Tongue (tissue), 2 donors: ENCODE data around the gene CDC45. TPM values are rescaled to one million over a fixed set of nuclear protein-coding genes. Genes with fewer than 3 reads are reported as not detected.

Experiments
- DNase-seq: peaks from one replicate; pipeline ENCODE4 v3.0.0-alpha.2; 2015
- total RNA-seq: library from RNA; depleted of rRNA; stranded (reverse); fragments of >200 nt; gene quantifications from one replicate; pipeline ENCODE4 v1.2.3, GENCODE V29; 2014

The CDC45 gene
- total RNA-seq, 1 donor from 2014 or later, result 6.3 TPM

DNA sequence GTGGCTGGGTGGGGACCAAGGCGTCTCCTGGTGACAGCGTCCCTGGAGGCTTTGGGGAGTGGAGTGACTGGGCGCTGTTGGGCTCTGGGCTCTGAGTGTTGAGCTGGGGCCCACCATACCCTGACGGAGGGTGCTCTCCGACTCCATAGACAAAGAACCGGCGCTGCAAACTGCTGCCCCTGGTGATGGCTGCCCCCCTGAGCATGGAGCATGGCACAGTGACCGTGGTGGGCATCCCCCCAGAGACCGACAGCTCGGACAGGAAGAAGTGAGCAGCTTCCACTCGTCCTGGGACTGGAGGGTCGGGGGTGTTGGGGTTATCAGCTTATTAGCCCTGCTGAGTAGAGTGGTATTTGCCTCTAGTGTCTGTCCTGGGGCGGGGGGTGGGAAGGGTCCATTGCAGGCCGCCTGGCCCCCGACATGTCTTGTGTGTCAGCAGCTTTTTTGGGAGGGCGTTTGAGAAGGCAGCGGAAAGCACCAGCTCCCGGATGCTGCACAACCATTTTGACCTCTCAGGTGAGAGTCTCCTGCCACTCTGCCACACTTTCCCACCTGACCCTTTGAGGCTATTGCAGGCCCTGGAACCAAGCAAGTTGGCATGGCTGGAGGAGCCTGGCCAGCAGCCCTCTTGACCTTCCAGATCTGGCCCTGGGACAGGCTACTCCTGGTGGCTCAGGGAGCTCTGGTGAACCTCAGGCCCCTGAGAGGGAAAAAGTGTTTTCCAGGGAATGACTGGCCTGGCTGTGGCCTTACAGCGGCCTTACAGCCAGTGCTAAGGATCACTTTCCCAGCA lies 36.9 kb downstream of the CDC45 start:
- DNase-seq, result no peak

DNA sequence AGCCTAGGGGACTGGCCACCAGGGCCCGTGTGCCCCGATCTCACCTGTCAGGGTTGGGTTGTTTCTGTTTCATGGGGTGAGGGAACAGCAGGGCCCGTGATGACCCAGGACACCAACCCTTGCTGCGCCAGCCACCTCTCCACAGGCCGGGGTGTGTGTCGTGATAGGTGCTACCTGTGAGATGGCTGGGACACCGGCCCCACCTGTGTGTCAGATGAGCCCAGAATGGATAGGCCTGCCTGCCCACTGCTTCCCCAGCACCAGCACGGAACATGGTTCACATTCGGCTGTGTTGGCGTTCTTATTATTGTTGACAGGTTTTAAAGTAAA lies 37.4 kb downstream of the CDC45 start:
- DNase-seq, result no peak

DNA sequence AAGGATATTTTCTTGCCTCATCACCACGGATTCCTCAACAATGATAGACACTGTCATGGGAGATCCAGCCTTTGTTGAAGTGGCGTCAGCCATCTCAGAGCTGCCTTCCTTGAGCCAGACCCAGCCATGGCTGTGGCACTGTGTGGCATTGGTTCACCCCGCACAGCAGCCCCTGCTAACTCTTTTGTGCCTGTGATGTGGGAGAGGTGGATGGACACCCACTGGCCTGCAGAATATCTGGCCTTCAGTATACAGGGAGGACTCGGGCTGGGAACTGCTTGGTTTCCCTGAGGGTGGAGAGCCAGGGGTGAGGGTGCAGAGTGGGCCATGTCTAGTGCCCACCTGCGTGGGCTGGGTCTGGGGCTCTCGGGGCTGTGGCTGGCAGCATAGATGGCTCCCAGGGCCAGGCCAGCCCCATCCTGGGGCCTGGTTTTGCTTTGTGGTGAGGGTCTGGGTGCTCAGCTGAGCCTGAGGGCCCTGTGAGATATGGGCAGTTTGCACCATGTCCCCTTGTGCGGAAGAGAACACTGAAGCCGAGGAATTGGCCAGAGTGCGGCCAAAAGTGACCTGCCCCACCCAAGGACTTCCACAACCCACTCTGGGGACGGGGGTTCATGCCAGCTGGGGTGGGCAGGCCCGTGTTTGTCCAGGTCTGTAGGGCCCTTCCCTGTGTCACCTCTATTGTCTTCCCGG lies 38.3 kb downstream of the CDC45 start:
- DNase-seq, result no peak

GRCh38 chr22:19518635-19519034 lies 38.9 kb downstream of the CDC45 start:
- no peak for DNase-seq

DNA sequence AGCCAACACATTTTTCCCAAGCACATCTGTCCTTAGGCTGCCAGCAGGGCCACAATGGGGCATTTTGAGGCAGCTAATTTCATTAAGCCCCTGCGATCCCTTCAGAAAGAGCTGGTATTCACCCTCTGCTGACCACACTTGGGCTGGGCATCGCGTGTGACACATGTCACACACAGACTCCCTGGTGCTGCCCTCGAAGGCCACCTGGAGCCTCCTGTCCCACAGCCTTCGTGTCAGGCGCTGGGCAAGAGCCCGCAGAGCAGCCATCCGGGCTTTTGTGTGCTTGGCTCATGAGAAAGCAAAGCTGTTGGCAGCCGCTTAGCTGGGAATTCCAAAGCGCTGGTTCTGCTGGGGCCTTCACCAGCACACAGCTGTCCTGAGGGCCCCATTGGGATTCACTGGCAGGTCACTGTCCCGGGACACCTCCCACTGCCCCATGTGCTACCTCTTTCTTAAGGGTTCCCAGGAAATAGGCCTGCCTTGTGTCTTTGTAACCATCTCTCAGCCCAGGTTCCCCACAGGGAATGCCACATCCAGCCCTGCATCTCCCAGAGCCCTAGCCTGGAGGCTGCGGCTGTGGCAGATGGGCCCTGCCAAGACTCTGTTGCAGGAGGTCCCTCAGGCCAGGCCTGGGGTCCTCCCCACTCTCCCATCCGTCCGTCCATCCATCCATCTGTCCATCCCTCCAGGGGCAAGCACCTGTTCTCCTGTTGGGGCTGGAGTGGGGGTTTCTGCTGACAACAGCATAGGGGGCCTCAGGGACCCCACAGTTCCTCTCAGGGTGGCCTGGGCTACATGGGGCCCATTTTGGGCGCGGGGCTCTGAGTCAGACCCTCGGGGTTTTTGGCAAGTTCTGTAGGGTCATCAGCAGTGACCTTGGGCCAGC lies 39.6 kb downstream of the CDC45 start:
- DNase-seq, result peak; percentile 68

DNA sequence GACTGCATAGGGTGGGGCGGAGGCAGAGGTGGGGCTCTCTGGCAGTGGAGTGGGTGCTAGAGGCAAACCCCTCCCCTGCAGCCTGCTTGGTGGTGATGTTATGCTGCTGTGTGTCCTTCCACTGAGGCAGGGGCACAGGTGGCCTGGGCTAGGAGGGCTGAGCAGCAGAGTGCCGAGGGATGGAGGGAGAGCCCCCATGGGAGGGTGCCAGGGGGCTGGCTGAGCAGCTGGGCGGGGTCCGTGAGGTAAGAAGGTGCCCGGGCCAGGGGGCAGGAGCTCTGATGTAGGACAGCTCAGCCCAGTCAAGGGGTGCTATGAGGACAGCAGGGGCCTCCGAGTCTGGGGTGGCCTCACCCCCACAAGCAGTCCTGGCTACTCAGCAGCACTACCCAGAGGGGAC lies 40.3 kb downstream of the CDC45 start:
- DNase-seq, result no peak

GRCh38 chr22:19520566-19521305 lies 41.0 kb downstream of the CDC45 start:
- no peak for DNase-seq

DNA sequence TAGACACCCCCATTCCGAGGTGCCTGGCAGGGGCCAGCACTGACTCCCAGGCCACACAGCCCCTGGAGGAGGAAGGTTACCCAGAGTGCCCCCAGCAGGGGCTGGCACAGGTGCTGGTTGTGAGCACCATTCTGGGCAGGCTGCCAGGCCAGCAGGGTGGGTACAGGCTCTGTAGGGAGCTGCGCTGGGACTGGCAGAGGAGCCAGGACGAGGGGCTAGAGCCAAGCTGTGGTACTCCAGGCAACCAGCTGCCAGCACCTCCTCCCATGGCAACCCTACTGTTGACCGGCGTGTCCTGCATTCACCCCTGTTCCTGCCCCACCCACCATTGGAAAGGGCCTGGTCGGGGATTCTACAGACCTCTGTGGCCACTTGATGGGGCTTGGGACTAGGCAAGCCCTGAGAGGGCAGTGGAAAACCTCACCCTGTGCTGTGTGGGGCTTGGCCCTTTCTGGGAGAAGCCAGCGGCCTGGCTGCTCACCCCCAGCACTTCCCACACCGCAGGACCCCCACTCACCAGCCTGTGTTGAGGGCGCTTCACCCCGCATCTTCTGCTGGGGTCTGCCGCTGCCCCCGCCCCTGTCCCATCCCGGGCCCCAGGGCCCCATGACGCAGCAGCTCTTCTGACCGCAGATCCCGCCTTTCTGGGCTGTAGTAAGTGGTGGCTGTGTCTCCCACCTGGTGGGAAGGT lies 42.6 kb downstream of the CDC45 start:
- DNase-seq, result peak; percentile 68

DNA sequence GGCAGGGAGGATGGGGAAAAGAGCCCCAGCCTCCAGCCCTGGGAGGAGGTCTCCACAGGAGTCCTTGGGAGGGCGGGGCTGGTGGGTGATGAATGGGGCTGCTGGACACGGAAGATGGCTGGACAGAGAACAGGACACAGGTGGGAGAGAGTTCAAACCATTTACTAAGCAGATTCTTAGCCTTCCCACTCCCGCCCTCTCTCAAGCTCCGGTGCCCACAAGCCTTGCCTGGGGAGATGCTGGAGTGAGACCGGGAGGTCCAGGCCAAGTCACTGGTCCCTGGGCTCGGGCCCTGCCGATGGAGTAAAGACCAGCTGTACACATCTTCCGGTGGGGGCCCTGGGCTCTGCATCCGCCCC lies 43.1 kb downstream of the CDC45 start:
- no peak for DNase-seq

- DNase-seq, result peak; percentile 34
Measured at GRCh38 chr22:19523240-19524169, 43.8 kb downstream of the CDC45 start.

DNA sequence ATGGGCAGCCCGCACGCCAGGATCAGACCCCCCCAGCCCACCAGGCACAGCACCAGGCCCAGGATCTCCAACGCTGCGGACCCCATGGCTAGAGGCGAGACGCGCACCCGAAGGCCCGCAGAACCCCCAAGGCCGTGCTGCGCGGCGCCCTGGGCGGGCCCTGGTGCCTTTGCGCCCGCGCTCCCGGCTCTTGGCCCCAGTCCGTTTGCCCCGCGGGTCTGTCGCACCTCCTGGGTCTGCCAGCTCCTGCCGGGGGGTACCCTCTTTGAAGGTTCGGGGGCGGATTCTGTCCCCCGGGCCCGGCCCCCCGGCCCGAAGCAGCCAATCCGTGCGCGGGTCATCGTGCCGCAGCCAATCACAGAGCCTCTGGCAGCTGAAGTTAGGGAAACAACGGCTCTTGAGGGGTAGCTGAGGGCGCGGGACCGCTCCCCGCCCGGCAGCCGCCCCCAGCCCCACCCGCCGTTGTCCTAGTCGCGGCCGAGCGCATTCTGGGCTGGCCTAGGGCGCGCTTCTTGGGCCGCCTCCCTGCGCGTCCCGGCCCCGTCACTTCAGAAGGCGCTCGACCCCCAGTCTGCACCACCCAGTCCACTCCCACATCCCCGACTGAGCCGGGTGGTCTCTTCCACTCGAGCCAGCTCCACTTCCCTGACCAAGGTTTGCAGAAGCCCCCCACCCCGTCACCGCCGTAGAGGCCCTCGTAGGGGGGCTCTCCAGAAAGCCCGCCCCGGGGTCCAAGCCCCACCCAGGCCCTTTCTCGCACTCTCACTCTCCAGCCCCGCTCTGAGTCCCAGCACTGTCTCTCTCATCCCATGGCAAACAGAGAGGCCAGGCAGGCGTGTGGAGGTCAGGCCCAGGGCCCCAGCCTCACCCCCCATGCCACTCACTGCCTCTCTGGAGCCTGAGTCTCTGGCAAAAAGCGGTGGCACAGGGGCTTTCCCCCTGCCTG lies 44.7 kb downstream of the CDC45 start, which contains the start of gene CLDN5:
Gene CLDN5 (minus strand): TSS at position 241 of the 946 bp plus-strand sequence. CDS start 155 bp downstream, at position 86.
- peak; percentile 68 for DNase-seq

- no peak for DNase-seq
Measured at GRCh38 chr22:19525116-19525660, 45.5 kb downstream of the CDC45 start.

GRCh38 chr22:19525666-19526065 lies 45.9 kb downstream of the CDC45 start:
- DNase-seq, result no peak

DNA sequence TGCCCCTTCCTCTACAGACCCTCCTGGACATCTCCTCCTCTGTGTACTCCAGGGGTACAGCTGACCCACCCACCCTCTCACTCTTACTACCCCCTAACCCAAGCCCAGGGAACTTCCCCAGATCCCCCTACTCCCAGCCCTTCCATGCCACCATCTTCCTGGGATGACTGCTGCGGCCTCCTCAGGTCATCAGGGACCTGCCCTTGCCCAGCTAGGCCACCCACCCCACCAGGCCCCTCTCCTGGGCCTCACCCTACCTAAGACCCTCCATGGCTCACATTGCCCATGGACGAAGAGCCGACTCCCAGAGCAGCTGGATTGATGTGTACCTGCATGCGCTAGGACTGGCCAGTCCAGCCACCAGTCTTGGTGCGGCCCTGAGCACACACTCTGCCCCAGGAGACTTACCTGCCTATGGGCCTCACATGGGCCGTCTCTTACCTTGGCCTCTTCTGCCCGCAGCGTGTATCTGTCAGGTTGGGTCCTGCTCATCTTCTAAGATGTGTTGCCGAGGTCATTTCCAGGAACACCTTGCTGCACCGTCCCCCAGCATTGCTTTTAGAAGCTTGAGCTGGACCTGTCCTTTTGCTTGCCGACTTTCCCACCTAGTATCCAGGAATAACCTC lies 46.5 kb downstream of the CDC45 start:
- no peak for DNase-seq

- DNase-seq, result no peak
Measured at GRCh38 chr22:19526702-19527111, 47.0 kb downstream of the CDC45 start.

- no peak for DNase-seq
Measured at GRCh38 chr22:19527321-19527721, 47.6 kb downstream of the CDC45 start.

- DNase-seq, result no peak
Measured at GRCh38 chr22:19527861-19528417, 48.2 kb downstream of the CDC45 start.

- DNase-seq, result no peak
Measured at GRCh38 chr22:19529811-19530210, 50.1 kb downstream of the CDC45 start.
